22Rv1 (cell line): ENCODE measurements around the gene IGSF21.

ENCODE experiments used
- H3K27ac ChIP-seq: fragments of 450-650 bp; 2 replicates; pipeline ENCODE4 v1.5.1; 2017
- CTCF ChIP-seq: fragments of 450-650 bp; IDR thresholded peaks from 2 replicates; pipeline ENCODE4 v1.5.1; 2017; ENCODE audit warnings: mild to moderate bottlenecking
- ZFX ChIP-seq: fragments of 450-650 bp; IDR thresholded peaks from 2 replicates; pipeline ENCODE4 v1.6.1; 2017; ENCODE audit warnings: antibody characterized with exemption, borderline replicate concordance

The IGSF21 gene

GRCh38 chr1:18191481-18192155 is 84.0 kb downstream of the IGSF21 start:
- no peak for TF ChIP-seq CTCF
- TF ChIP-seq ZFX, result no peak
- no peak overlapping the region for H3K27ac ChIP-seq

GRCh38 chr1:18192182-18192581 is 84.6 kb downstream of the IGSF21 start:
- TF ChIP-seq CTCF (no peak), ZFX (no peak)
- H3K27ac ChIP-seq, result no peak overlapping the region

GRCh38 chr1:18192974-18193373 is 85.4 kb downstream of the IGSF21 start:
- no peak for TF ChIP-seq CTCF
- no peak overlapping the region for H3K27ac ChIP-seq

- no peak overlapping the region for H3K27ac ChIP-seq
- TF ChIP-seq ZFX (no peak), CTCF (no peak)
Observed at GRCh38 chr1:18197299-18197698, 89.7 kb downstream of the IGSF21 start.

- TF ChIP-seq ZFX (no peak), CTCF (no peak)
- H3K27ac ChIP-seq, result no peak overlapping the region
Observed at GRCh38 chr1:18198260-18198659, 90.7 kb downstream of the IGSF21 start.

- no peak for TF ChIP-seq CTCF
- TF ChIP-seq ZFX, result no peak
- no peak overlapping the region for H3K27ac ChIP-seq
Observed at GRCh38 chr1:18199462-18199861, 91.9 kb downstream of the IGSF21 start.

GRCh38 chr1:18200136-18200717 is 92.6 kb downstream of the IGSF21 start:
- H3K27ac ChIP-seq, result no peak overlapping the region
- TF ChIP-seq CTCF (no peak), ZFX (no peak)
